WTC11 (cell line): Measurements from ENCODE around the gene ELMO1. TPM values are rescaled to one million over a fixed set of nuclear protein-coding genes. Genes with fewer than 3 reads are reported as not detected.

Experiments used
- ATAC-seq: fragments of 200-7000 bp; cut with Tn5 transposase; 2 replicates; pipeline ENCODE4 v1.10.0; 2021; ENCODE audit warnings: mild to moderate bottlenecking, moderate library complexity
- CTCF ChIA-PET: fragments of 300-600 bp; sonication (Branson Sonifier 250); formaldehyde crosslinking; loops from one replicate; lab custom pipeline; 2021; ENCODE audit warnings: antibody characterized with exemption; lab: Charles Lee
- POLR2A ChIA-PET: fragments of 350-600 bp; sonication (Branson Sonifier 250); formaldehyde crosslinking; loops from one replicate; lab custom pipeline; 2021; ENCODE audit warnings: antibody characterized with exemption; lab: Charles Lee
- DNase-seq: peaks from one replicate; pipeline ENCODE4 v3.0.0; 2021; ENCODE audit warnings: low spot score
- H3K27ac Mint-ChIP-seq: 2 replicates; pipeline ENCODE4 v1.8.0; 2021; ENCODE audit warnings: mixed read lengths
- H3K27me3 Mint-ChIP-seq: 2 replicates; pipeline ENCODE4 v1.8.0; 2021; ENCODE audit warnings: low read depth, mild to moderate bottlenecking, moderate library complexity, mixed read lengths
- H3K36me3 Mint-ChIP-seq: 2 replicates; pipeline ENCODE4 v1.8.0; 2021; ENCODE audit warnings: mixed read lengths
- H3K4me1 Mint-ChIP-seq: 2 replicates; pipeline ENCODE4 v1.8.0; 2022; ENCODE audit warnings: mixed read lengths
- H3K4me3 Mint-ChIP-seq: 2 replicates; pipeline ENCODE4 v1.8.0; 2021; ENCODE audit warnings: mild to moderate bottlenecking, moderate library complexity, mixed read lengths
- H3K9me3 Mint-ChIP-seq: 2 replicates; pipeline ENCODE4 v1.8.0; 2021; ENCODE audit warnings: mixed read lengths
- AFF4 ChIP-seq: sonication (generic); formaldehyde crosslinking; IDR thresholded peaks from 2 replicates; pipeline ENCODE4 v1.8.1; 2023; ENCODE audit warnings: mild to moderate bottlenecking, missing genetic modification reagents, borderline replicate concordance
- ATF2 ChIP-seq: sonication (generic); formaldehyde crosslinking; IDR thresholded peaks from 2 replicates; pipeline ENCODE4 v1.8.1; 2022; ENCODE audit warnings: low read depth, missing genetic modification reagents, borderline replicate concordance
- CDX4 ChIP-seq: fragments of 250-450 bp; sonication (Bioruptor Pico); IDR thresholded peaks from 2 replicates; pipeline ENCODE4 v1.9.0; 2021; ENCODE audit warnings: moderate library complexity, mild to moderate bottlenecking, inconsistent platforms, borderline replicate concordance
- E2F5 ChIP-seq: sonication (generic); formaldehyde crosslinking; IDR thresholded peaks from 2 replicates; pipeline ENCODE4 v1.8.1; 2022; ENCODE audit warnings: mild to moderate bottlenecking, moderate library complexity, missing genetic modification reagents
- ESRRA ChIP-seq: sonication (generic); formaldehyde crosslinking; IDR thresholded peaks from 2 replicates; pipeline ENCODE4 v1.8.1; 2022; ENCODE audit warnings: mild to moderate bottlenecking, missing genetic modification reagents, borderline replicate concordance
- GABPB1 ChIP-seq: sonication (generic); formaldehyde crosslinking; IDR thresholded peaks from 2 replicates; pipeline ENCODE4 v1.8.1; 2023; ENCODE audit warnings: mild to moderate bottlenecking, missing genetic modification reagents
- OVOL2 ChIP-seq: fragments of 250-450 bp; sonication (Bioruptor Pico); IDR thresholded peaks from 2 replicates; pipeline ENCODE4 v1.9.0; 2021; ENCODE audit warnings: mild to moderate bottlenecking, borderline replicate concordance
- PRDM15 ChIP-seq: sonication (generic); formaldehyde crosslinking; IDR thresholded peaks from 2 replicates; pipeline ENCODE4 v1.8.0; 2022; ENCODE audit warnings: missing genetic modification reagents
- PREB ChIP-seq: sonication (generic); formaldehyde crosslinking; IDR thresholded peaks from 2 replicates; pipeline ENCODE4 v1.8.1; 2022; ENCODE audit warnings: mild to moderate bottlenecking, missing genetic modification reagents, moderate library complexity, borderline replicate concordance
- RORB ChIP-seq: fragments of 250-450 bp; sonication (Bioruptor Pico); IDR thresholded peaks from 2 replicates; pipeline ENCODE4 v1.9.0; 2021; ENCODE audit warnings: mild to moderate bottlenecking
- ZNF232 ChIP-seq: sonication (generic); formaldehyde crosslinking; IDR thresholded peaks from 2 replicates; pipeline ENCODE4 v1.8.0; 2022; ENCODE audit warnings: mild to moderate bottlenecking, missing genetic modification reagents
- ZNF532 ChIP-seq: fragments of 250-450 bp; sonication (Bioruptor Pico); IDR thresholded peaks from 2 replicates; pipeline ENCODE4 v1.9.0; 2021; ENCODE audit warnings: mild to moderate bottlenecking, borderline replicate concordance
- total RNA-seq: library from RNA; stranded (reverse); gene quantifications from 3 replicates; pipeline ENCODE4 v1.2.3, GENCODE V29; 2021

ELMO1 gene
- total RNA-seq, 1 experiment from 2014 or later, result 19.4 TPM

GRCh38 chr7:37011151-37011890, 437.3 kb downstream of the ELMO1 start (continued):
- no peak for TF ChIP-seq PRDM15 (CRISPR knock-in tag)
- no peak for TF ChIP-seq RORB (CRISPR knock-in tag)
- no peak for TF ChIP-seq AFF4 (CRISPR knock-in tag)
- TF ChIP-seq PREB (CRISPR knock-in tag), result no peak
- no peak for TF ChIP-seq ATF2
- TF ChIP-seq ZNF532, result no peak
- no peak for TF ChIP-seq GABPB1 (CRISPR knock-in tag)

GRCh38 chr7:37009125-37009675, 439.5 kb downstream of the ELMO1 start:
- Mint-ChIP-seq H3K4me3 (no peak overlapping the region), H3K36me3 (no peaks in the 10 kb centered on the region), H3K4me1 (peaks cover 12% of the 10 kb centered on the region), H3K9me3 (no peaks in the 10 kb centered on the region), H3K27me3 (no peaks in the 10 kb centered on the region), H3K27ac (no peak overlapping the region)
- DNase-seq (no peak), ATAC-seq (no peak)
- CTCF ChIA-PET, result interaction anchor here (1.2 to 1.3 kb wide), 2 partner anchors 42 to 173 kb away, joined by 3 to 4 read pairs; no protein-coding TSS in a partner anchor
- POLR2A ChIA-PET, result no interaction called here
- TF ChIP-seq ZNF532 (no peak), ESRRA (CRISPR knock-in tag) (no peak), OVOL2 (CRISPR knock-in tag) (no peak), ZNF232 (CRISPR knock-in tag) (no peak), CDX4 (CRISPR knock-in tag) (no peak), E2F5 (no peak)
